HL-60 (cell line): Measurements from ENCODE around the gene SLC6A11.

ENCODE experiments used
- DNase-seq, 2 experiments: peaks; one replicate each; pipeline ENCODE4 v3.0.0-alpha.2; 2010 to 2020; ENCODE audit warnings: low read depth in 1 of 2, low spot score in 1 of 2
- H3K27ac ChIP-seq: fragments of 250-450 bp; sonication (Bioruptor Pico); replicated peaks from 2 replicates; pipeline ENCODE4 v1.5.1; 2020; ENCODE audit warnings: mild to moderate bottlenecking, moderate library complexity
- H3K27me3 ChIP-seq: fragments of 250-450 bp; sonication (Bioruptor Pico); 2 replicates; pipeline ENCODE4 v1.5.1; 2021; ENCODE audit warnings: mild to moderate bottlenecking, moderate library complexity; ENCODE audit not compliant: insufficient read depth, poor library complexity, severe bottlenecking
- H3K4me3 ChIP-seq: replicated peaks from 2 replicates; pipeline ENCODE4 v1.5.1; 2011; ENCODE audit warnings: mild to moderate bottlenecking, control low read depth, low read length; ENCODE audit not compliant: insufficient read depth
- CTCF ChIP-seq: IDR thresholded peaks from one replicate; pipeline ENCODE4 v1.5.1; 2011; ENCODE audit warnings: low read length, control low read depth, inconsistent platforms; ENCODE audit not compliant: insufficient read depth
- GABPA ChIP-seq: IDR thresholded peaks from 2 replicates; pipeline ENCODE4 v1.6.1; 2012; ENCODE audit warnings: low read depth
- POLR2AphosphoS5 ChIP-seq: IDR thresholded peaks from 2 replicates; pipeline ENCODE4 v1.6.1; 2012; ENCODE audit warnings: low read depth
- REST ChIP-seq: IDR thresholded peaks from 2 replicates; pipeline ENCODE4 v1.6.1; 2012; ENCODE audit warnings: low read depth; ENCODE audit not compliant: insufficient replicate concordance
- SPI1 ChIP-seq: IDR thresholded peaks from 2 replicates; pipeline ENCODE4 v1.6.1; 2012; ENCODE audit warnings: low read depth, mild to moderate bottlenecking, borderline replicate concordance

SLC6A11 gene

DNA sequence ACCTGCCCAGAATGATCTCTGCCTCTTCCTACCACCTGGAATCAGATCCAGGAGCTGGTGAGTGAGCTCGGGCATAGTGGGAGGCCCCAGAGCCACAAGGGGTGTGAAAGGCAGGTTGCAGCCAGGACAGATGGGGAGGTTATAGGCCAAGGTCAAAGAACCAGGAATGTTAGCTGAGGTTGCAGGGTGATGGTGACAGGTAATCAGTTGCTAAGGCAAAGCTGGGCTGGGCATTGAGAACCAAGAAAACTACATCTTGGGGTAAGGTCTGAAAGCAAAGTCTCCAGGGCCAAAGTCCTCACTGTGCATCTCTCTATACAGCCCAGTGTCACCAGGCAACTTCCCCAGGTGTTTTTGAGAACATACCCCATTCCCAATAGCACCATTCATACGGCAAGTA is 38.4 kb upstream of the SLC6A11 start:
- no peak for DNase-seq
- Histone ChIP-seq H3K4me3 (no peak overlapping the region), H3K27me3 (no peaks in the 10 kb centered on the region), H3K27ac (no peak overlapping the region)
- TF ChIP-seq SPI1: no peak
- no peak for TF ChIP-seq POLR2AphosphoS5
- no peak for TF ChIP-seq CTCF
- no peak for TF ChIP-seq REST
- no peak for TF ChIP-seq GABPA

GRCh38 chr3:10778492-10779292 is 37.3 kb upstream of the SLC6A11 start:
- DNase-seq: no peak
- TF ChIP-seq POLR2AphosphoS5 (no peak), GABPA (no peak), SPI1 (no peak), REST (no peak), CTCF (no peak)
- Histone ChIP-seq H3K27ac (no peak overlapping the region), H3K4me3 (no peak overlapping the region), H3K27me3 (no peaks in the 10 kb centered on the region)

GRCh38 chr3:10779293-10779805 is 36.7 kb upstream of the SLC6A11 start:
- DNase-seq: no peak
- Histone ChIP-seq H3K27ac (no peak overlapping the region), H3K4me3 (no peak overlapping the region), H3K27me3 (no peaks in the 10 kb centered on the region)
- TF ChIP-seq POLR2AphosphoS5 (no peak), GABPA (no peak), SPI1 (no peak), REST (no peak)
